ENCODE measurements around the gene OR1J1. TPM values are rescaled to one million over a fixed set of nuclear protein-coding genes. Genes with fewer than 3 reads are reported as not detected.

Gene OR1J1
- not detected for total RNA-seq

GRCh38 chr9:122477826-122478225 lies at the start of gene OR1J1:
Gene OR1J1, minus strand, starts transcription at chr9:122477926. Its CDS starts 0 bp downstream, at chr9:122477926.
- no peaks in the 10 kb centered on the region for H3K36me3 ChIP-seq
- no peaks in the 10 kb centered on the region for H3K4me1 ChIP-seq
- H3K4me3 ChIP-seq = no peak within 1 kb of the TSS
- no peaks in the 10 kb centered on the region for H3K9me3 ChIP-seq
- TF ChIP-seq POLR2AphosphoS5 (IDR thresholded peaks at IDR 0.05) = no peak
- no peak for TF ChIP-seq EP300 (IDR thresholded peaks at IDR 0.05; ENCODE audit: low read depth)
- no peak for TF ChIP-seq CTCF (IDR thresholded peaks at IDR 0.05)
- no peak for TF ChIP-seq POLR2A (IDR thresholded peaks at IDR 0.05)
- no peak for DNase-seq
- WGBS, 2 donors (ENCODE audit: low coverage in 1 of 2) = 86 to 100% methylated on average over 1 to 6 of the region's 6 CpGs
- intact Hi-C loops (cut with DNase I; ENCODE audit: low total_unique reads) = no loop called here
- in situ Hi-C loops (cut with MboI; ENCODE audit: low pct_ligation_motif_present in 1 of 4, low pct_unique_long_range_greater_than_20kb in 1 of 4, low sequenced_read_pairs in 3 of 4) = no loop called here
- H3K27ac ChIP-seq = no peak within 1 kb of the TSS
- H3K27me3 ChIP-seq = no peaks in the 10 kb centered on the region

GRCh38 chr9:122527193-122527592 lies 49.5 kb upstream of the OR1J1 start, which contains the start of gene OR1N1:
Gene OR1N1, minus strand, starts transcription at chr9:122527293. Its CDS starts 0 bp downstream, at chr9:122527293.
- no peaks in the 10 kb centered on the region for H3K9me3 ChIP-seq
- no peaks in the 10 kb centered on the region for H3K27me3 ChIP-seq
- no peaks in the 10 kb centered on the region for H3K4me1 ChIP-seq
- intact Hi-C loops (cut with DNase I; ENCODE audit: low total_unique reads) (no loop called here), in situ Hi-C loops (cut with MboI; ENCODE audit: low pct_ligation_motif_present in 1 of 4, low pct_unique_long_range_greater_than_20kb in 1 of 4, low sequenced_read_pairs in 3 of 4) (loop anchor here in 1 of 4 donors (25.0 kb wide), 1 partner anchor 110 kb away; no protein-coding TSS in a partner anchor)
- H3K36me3 ChIP-seq = no peaks in the 10 kb centered on the region
- no peak for DNase-seq
- WGBS, 2 donors (ENCODE audit: low coverage in 1 of 2) = 91 to 93% methylated on average over 3 of the region's 3 CpGs
- TF ChIP-seq CTCF (IDR thresholded peaks at IDR 0.05) = no peak
- H3K27ac ChIP-seq = no peak within 1 kb of the TSS
- H3K4me3 ChIP-seq = no peak within 1 kb of the TSS

GRCh38 chr9:122526602-122527001 lies 48.9 kb upstream of the OR1J1 start:
- Histone ChIP-seq H3K4me1 (no peaks in the 10 kb centered on the region), H3K36me3 (no peaks in the 10 kb centered on the region), H3K27ac (no peak overlapping the region), H3K27me3 (no peaks in the 10 kb centered on the region), H3K4me3 (no peak overlapping the region), H3K9me3 (no peaks in the 10 kb centered on the region)
- intact Hi-C loops (cut with DNase I; ENCODE audit: low total_unique reads) (no loop called here), in situ Hi-C loops (cut with MboI; ENCODE audit: low pct_ligation_motif_present in 1 of 4, low pct_unique_long_range_greater_than_20kb in 1 of 4, low sequenced_read_pairs in 3 of 4) (loop anchor here in 1 of 4 donors (25.0 kb wide), 1 partner anchor 111 kb away; no protein-coding TSS in a partner anchor)
- DNase-seq = no peak
- 79 to 81% methylated on average over 5 to 10 of the region's 10 CpGs for WGBS, 2 donors (ENCODE audit: low coverage in 1 of 2)
- TF ChIP-seq POLR2A (IDR thresholded peaks at IDR 0.05) (no peak), EP300 (IDR thresholded peaks at IDR 0.05; ENCODE audit: low read depth) (no peak), CTCF (IDR thresholded peaks at IDR 0.05) (no peak), POLR2AphosphoS5 (IDR thresholded peaks at IDR 0.05) (no peak)

DNA sequence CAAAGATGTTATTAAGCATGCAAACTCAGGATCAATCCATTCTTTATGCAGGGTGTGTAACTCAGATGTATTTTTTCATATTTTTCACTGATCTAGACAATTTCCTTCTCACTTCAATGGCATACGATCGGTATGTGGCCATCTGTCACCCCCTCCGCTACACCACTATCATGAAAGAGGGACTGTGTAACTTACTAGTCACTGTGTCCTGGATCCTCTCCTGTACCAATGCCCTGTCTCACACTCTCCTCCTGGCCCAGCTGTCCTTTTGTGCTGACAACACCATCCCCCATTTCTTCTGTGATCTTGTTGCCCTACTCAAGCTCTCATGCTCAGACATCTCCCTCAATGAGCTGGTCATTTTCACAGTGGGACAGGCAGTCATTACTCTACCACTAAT lies 41.6 kb upstream of the OR1J1 start:
- TF ChIP-seq POLR2AphosphoS5 (IDR thresholded peaks at IDR 0.05) = no peak
- TF ChIP-seq EP300 (IDR thresholded peaks at IDR 0.05; ENCODE audit: low read depth) = no peak
- no peak for TF ChIP-seq POLR2A (IDR thresholded peaks at IDR 0.05)
- TF ChIP-seq CTCF (IDR thresholded peaks at IDR 0.05) = no peak
- no peak for DNase-seq
- in situ Hi-C loops (cut with MboI; ENCODE audit: low pct_ligation_motif_present in 1 of 4, low pct_unique_long_range_greater_than_20kb in 1 of 4, low sequenced_read_pairs in 3 of 4) (no loop called here), intact Hi-C loops (cut with DNase I; ENCODE audit: low total_unique reads) (no loop called here)
- WGBS, 2 donors (ENCODE audit: low coverage in 1 of 2) = 90% methylated on average over 3 of the region's 3 CpGs; no CpG with 5 or more reads in 1 of the 2 donors
- Histone ChIP-seq H3K27ac (no peak overlapping the region), H3K4me1 (no peaks in the 10 kb centered on the region), H3K36me3 (no peaks in the 10 kb centered on the region), H3K4me3 (no peak overlapping the region), H3K9me3 (no peaks in the 10 kb centered on the region), H3K27me3 (no peaks in the 10 kb centered on the region)

All from transverse colon (tissue), 4 donors.